HepG2 (cell line): ENCODE measurements around the gene AMZ2. TPM values are rescaled to one million over a fixed set of nuclear protein-coding genes. Genes with fewer than 3 reads are reported as not detected.
A peak's percentile ranks its signal among the peaks of the same experiment; 100 is the strongest.

ENCODE experiments used
- ERF ChIP-seq: IDR thresholded peaks from 2 replicates; pipeline ENCODE4 v1.6.1; 2018; ENCODE audit warnings: missing biosample characterization, missing genetic modification reagents
- FOXJ3 ChIP-seq: sonication (generic); formaldehyde crosslinking; IDR thresholded peaks from 2 replicates; pipeline ENCODE4 v1.4.0; 2020; ENCODE audit warnings: missing genetic modification reagents, mild to moderate bottlenecking, borderline replicate concordance
- HDAC2 ChIP-seq: sonication (generic); formaldehyde crosslinking; IDR thresholded peaks from 2 replicates; pipeline ENCODE4 v1.4.0; 2020; ENCODE audit warnings: missing genetic modification reagents
- HMG20B ChIP-seq: conservative IDR thresholded peaks from 2 replicates; pipeline ENCODE4 v1.6.1; 2016; ENCODE audit warnings: missing genetic modification reagents, missing compliant biosample characterization
- KDM6A ChIP-seq: IDR thresholded peaks from 2 replicates; pipeline ENCODE4 v1.6.1; 2016; ENCODE audit warnings: low read depth
- MED1 ChIP-seq: sonication (generic); formaldehyde crosslinking; IDR thresholded peaks from 2 replicates; pipeline ENCODE4 v1.4.0; 2020; ENCODE audit warnings: missing genetic modification reagents
- NR2F6 ChIP-seq, 2 experiments: IDR thresholded peaks; 2 replicates each; pipeline ENCODE4 v1.6.1; 2016; ENCODE audit warnings: antibody characterized with exemption in 1 of 2, mild to moderate bottlenecking in 1 of 2
- PHF21A ChIP-seq: sonication (generic); formaldehyde crosslinking; IDR thresholded peaks from 2 replicates; pipeline ENCODE4 v1.5.0; 2020; ENCODE audit warnings: mild to moderate bottlenecking, missing genetic modification reagents
- RARA ChIP-seq: IDR thresholded peaks from 2 replicates; pipeline ENCODE4 v1.6.1; 2016; ENCODE audit warnings: missing genetic modification reagents, missing compliant biosample characterization
- SMC3 ChIP-seq: IDR thresholded peaks from 2 replicates; pipeline ENCODE4 v1.6.1; 2011; ENCODE audit warnings: low read length, improper control_type of control experiment
- THAP11 ChIP-seq: IDR thresholded peaks from 2 replicates; pipeline ENCODE4 v1.6.1; 2016; ENCODE audit warnings: missing biosample characterization, missing genetic modification reagents
- ZFX ChIP-seq: sonication (generic); formaldehyde crosslinking; IDR thresholded peaks from 2 replicates; pipeline ENCODE4 v1.4.0; 2020; ENCODE audit warnings: mild to moderate bottlenecking, low read depth, missing genetic modification reagents, moderate library complexity
- polyA plus RNA-seq, 8 experiments: library from polyadenylated mRNA; depleted of rRNA in 3 of 8; stranded (reverse) in 7 of 8; unstranded in 1 of 8; fragments of >200 nt; fragmentation: Illumina TruSeq in 4 of 8; extraction: Trizol in 4 of 8; gene quantifications; 2 replicates each; pipeline versions ENCODE4 v1.2.1 to v1.2.3, GENCODE V29; 2011 to 2016; ENCODE audit warnings: low read depth in 4 of 8, missing spikeins in 1 of 8, mixed read lengths in 1 of 8; ENCODE audit not compliant: insufficient read depth in 1 of 8
- total RNA-seq, 5 experiments: library from RNA; depleted of rRNA; stranded (reverse); fragments of >200 nt; fragmentation: Illumina TruSeq; extraction: Trizol; gene quantifications; 2 replicates each; pipeline ENCODE4 v1.2.3, GENCODE V29; 2016; ENCODE audit warnings: low read depth in 1 of 5
- TF ChIP-seq, protein P1 (sequence below): sonication (generic); IDR thresholded peaks from 2 replicates; pipeline ENCODE4 v1.6.1; 2016; ENCODE audit warnings: low read depth, borderline replicate concordance
- TF ChIP-seq, protein P2 (sequence below): sonication (generic); formaldehyde crosslinking; IDR thresholded peaks from 2 replicates; pipeline ENCODE4 v1.5.1; 2020; ENCODE audit warnings: mild to moderate bottlenecking, missing genetic modification reagents, borderline replicate concordance
- TF ChIP-seq, protein P3 (sequence below): sonication (generic); formaldehyde crosslinking; IDR thresholded peaks from 2 replicates; pipeline ENCODE4 v1.9.0; 2022; ENCODE audit warnings: low read depth, missing genetic modification reagents
- TF ChIP-seq, protein P4 (sequence below): sonication (generic); formaldehyde crosslinking; IDR thresholded peaks from 2 replicates; pipeline ENCODE4 v1.4.0; 2020; ENCODE audit warnings: missing genetic modification reagents
- TF ChIP-seq, protein P5 (sequence below): sonication (generic); formaldehyde crosslinking; IDR thresholded peaks from 2 replicates; pipeline ENCODE4 v1.4.0; 2020; ENCODE audit warnings: missing genetic modification reagents

Gene AMZ2
- total and polyA plus RNA-seq, 2 of the 13 experiments (the other 11 are each of a cell fraction or from before 2014, with no cell fraction given): 86.9 to 90.2 TPM

DNA sequence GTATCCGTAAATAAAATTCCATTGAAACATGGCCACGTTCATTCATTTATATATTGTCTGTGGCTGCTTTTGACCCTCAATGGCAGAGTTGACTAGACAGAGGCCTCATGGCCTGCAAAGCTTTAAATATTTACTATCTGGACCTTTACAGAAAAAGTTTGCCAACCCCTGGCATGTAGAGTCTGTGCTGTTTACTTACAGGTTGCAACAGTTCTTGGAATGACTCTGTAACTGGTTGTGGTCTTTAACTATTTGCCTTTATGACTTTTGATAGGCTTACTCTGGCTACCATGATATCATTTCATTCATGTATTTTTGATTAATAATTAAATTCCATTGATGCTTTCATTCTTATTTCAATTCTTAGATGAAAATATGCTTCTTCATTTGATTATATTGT is 18.0 kb downstream of the AMZ2 start (continued):
- TF ChIP-seq KDM6A (CRISPR knock-in tag) (0 out of 2 replicates have a peak, but pooled peaks have one; percentile 24), HDAC2 (peak; percentile 58; the same call in 1 of the 2 replicates), ERF (CRISPR knock-in tag) (peak; percentile 61; the same call in 1 of the 2 replicates), THAP11 (CRISPR knock-in tag) (peak; percentile 63), NR2F6 (IDR thresholded peaks at IDR 0.05) (peak; percentile 50), NR2F6 (CRISPR knock-in tag; IDR thresholded peaks at IDR 0.05) (peak; percentile 51), ZFX (CRISPR knock-in tag) (0 out of 2 replicates have a peak, but pooled peaks have one; percentile 17), FOXJ3 (CRISPR knock-in tag) (peak; percentile 55; the same call in 1 of the 2 replicates), HMG20B (CRISPR knock-in tag) (0 out of 2 replicates have a peak, but pooled peaks have one; percentile 19), RARA (peak; percentile 86), SMC3 (peak; percentile 16; the same call in 1 of the 2 replicates), PHF21A (peak; percentile 47; the same call in 1 of the 2 replicates), MED1 (CRISPR knock-in tag) (peak; percentile 88)
- TF ChIP-seq, protein P1, sequence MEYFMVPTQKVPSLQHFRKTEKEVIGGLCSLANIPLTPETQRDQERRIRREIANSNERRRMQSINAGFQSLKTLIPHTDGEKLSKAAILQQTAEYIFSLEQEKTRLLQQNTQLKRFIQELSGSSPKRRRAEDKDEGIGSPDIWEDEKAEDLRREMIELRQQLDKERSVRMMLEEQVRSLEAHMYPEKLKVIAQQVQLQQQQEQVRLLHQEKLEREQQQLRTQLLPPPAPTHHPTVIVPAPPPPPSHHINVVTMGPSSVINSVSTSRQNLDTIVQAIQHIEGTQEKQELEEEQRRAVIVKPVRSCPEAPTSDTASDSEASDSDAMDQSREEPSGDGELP: 0 out of 2 replicates have a peak, but pooled peaks have one; percentile 19
- TF ChIP-seq, protein P2, sequence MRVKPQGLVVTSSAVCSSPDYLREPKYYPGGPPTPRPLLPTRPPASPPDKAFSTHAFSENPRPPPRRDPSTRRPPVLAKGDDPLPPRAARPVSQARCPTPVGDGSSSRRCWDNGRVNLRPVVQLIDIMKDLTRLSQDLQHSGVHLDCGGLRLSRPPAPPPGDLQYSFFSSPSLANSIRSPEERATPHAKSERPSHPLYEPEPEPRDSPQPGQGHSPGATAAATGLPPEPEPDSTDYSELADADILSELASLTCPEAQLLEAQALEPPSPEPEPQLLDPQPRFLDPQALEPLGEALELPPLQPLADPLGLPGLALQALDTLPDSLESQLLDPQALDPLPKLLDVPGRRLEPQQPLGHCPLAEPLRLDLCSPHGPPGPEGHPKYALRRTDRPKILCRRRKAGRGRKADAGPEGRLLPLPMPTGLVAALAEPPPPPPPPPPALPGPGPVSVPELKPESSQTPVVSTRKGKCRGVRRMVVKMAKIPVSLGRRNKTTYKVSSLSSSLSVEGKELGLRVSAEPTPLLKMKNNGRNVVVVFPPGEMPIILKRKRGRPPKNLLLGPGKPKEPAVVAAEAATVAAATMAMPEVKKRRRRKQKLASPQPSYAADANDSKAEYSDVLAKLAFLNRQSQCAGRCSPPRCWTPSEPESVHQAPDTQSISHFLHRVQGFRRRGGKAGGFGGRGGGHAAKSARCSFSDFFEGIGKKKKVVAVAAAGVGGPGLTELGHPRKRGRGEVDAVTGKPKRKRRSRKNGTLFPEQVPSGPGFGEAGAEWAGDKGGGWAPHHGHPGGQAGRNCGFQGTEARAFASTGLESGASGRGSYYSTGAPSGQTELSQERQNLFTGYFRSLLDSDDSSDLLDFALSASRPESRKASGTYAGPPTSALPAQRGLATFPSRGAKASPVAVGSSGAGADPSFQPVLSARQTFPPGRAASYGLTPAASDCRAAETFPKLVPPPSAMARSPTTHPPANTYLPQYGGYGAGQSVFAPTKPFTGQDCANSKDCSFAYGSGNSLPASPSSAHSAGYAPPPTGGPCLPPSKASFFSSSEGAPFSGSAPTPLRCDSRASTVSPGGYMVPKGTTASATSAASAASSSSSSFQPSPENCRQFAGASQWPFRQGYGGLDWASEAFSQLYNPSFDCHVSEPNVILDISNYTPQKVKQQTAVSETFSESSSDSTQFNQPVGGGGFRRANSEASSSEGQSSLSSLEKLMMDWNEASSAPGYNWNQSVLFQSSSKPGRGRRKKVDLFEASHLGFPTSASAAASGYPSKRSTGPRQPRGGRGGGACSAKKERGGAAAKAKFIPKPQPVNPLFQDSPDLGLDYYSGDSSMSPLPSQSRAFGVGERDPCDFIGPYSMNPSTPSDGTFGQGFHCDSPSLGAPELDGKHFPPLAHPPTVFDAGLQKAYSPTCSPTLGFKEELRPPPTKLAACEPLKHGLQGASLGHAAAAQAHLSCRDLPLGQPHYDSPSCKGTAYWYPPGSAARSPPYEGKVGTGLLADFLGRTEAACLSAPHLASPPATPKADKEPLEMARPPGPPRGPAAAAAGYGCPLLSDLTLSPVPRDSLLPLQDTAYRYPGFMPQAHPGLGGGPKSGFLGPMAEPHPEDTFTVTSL (CRISPR knock-in tag): peak; percentile 40; the same call in 1 of the 2 replicates
- TF ChIP-seq, protein P3, sequence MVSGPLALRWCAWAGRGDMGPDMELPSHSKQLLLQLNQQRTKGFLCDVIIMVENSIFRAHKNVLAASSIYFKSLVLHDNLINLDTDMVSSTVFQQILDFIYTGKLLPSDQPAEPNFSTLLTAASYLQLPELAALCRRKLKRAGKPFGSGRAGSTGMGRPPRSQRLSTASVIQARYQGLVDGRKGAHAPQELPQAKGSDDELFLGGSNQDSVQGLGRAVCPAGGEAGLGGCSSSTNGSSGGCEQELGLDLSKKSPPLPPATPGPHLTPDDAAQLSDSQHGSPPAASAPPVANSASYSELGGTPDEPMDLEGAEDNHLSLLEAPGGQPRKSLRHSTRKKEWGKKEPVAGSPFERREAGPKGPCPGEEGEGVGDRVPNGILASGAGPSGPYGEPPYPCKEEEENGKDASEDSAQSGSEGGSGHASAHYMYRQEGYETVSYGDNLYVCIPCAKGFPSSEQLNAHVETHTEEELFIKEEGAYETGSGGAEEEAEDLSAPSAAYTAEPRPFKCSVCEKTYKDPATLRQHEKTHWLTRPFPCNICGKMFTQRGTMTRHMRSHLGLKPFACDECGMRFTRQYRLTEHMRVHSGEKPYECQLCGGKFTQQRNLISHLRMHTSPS (CRISPR knock-in tag): peak; percentile 50; the same call in 1 of the 2 replicates
- TF ChIP-seq, protein P4, sequence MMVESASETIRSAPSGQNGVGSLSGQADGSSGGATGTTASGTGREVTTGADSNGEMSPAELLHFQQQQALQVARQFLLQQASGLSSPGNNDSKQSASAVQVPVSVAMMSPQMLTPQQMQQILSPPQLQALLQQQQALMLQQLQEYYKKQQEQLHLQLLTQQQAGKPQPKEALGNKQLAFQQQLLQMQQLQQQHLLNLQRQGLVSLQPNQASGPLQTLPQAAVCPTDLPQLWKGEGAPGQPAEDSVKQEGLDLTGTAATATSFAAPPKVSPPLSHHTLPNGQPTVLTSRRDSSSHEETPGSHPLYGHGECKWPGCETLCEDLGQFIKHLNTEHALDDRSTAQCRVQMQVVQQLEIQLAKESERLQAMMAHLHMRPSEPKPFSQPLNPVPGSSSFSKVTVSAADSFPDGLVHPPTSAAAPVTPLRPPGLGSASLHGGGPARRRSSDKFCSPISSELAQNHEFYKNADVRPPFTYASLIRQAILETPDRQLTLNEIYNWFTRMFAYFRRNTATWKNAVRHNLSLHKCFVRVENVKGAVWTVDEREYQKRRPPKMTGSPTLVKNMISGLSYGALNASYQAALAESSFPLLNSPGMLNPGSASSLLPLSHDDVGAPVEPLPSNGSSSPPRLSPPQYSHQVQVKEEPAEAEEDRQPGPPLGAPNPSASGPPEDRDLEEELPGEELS (CRISPR knock-in tag): peak; percentile 75
- TF ChIP-seq, protein P5, sequence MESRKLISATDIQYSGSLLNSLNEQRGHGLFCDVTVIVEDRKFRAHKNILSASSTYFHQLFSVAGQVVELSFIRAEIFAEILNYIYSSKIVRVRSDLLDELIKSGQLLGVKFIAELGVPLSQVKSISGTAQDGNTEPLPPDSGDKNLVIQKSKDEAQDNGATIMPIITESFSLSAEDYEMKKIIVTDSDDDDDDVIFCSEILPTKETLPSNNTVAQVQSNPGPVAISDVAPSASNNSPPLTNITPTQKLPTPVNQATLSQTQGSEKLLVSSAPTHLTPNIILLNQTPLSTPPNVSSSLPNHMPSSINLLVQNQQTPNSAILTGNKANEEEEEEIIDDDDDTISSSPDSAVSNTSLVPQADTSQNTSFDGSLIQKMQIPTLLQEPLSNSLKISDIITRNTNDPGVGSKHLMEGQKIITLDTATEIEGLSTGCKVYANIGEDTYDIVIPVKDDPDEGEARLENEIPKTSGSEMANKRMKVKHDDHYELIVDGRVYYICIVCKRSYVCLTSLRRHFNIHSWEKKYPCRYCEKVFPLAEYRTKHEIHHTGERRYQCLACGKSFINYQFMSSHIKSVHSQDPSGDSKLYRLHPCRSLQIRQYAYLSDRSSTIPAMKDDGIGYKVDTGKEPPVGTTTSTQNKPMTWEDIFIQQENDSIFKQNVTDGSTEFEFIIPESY: 0 out of 2 replicates have a peak, but pooled peaks have one; percentile 3
